Measurements from ENCODE around the gene PTPRN2.
"Not testable (repeated sequence)": the region's sequence is repeated elsewhere in the genome, so short reads cannot be mapped to it uniquely, and the experiment has no call there.

PTPRN2 gene

GRCh38 chr7:158530800-158531609 lies 56.6 kb downstream of the PTPRN2 start:
- DNase-seq: no peak

DNA sequence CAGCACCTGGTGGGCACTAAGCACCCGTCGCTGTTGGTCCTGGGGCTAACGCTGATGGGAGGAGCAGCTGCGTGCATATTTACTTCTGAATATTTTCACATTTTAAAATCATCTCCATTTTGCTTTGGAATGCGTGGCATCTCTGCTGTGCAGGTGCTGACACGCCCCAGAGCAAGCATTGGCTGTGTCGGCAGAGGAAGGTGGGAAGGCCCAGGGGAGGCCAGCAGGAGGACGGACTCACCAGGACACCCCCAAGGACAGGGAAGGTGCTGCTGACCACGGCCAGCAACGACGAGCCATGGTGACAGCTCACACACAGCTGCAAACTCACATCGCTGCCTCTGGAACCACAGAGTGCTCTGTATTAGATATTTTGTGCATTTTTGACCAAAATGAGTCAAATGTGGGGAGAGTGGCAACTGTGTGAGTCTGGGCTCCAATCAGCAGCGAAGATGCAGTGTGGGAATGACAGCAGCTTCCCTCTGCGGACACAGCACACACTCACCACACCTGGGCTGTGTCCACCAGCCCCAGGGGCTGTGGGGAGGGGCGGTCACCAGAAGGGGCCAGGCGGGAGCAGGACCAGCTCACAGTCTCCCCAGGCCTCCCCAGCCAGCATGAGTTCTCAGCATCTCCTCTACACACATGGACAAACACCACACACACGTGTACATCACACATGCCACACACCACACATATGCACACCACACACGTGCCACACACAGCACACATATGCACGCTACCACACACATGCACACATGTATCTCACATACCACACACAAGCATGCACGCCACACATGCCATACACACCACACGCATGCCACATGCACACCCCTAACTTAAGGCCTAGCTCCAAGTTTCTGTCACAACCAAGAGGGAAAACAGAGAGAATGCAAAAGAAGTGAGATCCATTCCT lies 58.2 kb downstream of the PTPRN2 start:
- no peak for DNase-seq

DNA sequence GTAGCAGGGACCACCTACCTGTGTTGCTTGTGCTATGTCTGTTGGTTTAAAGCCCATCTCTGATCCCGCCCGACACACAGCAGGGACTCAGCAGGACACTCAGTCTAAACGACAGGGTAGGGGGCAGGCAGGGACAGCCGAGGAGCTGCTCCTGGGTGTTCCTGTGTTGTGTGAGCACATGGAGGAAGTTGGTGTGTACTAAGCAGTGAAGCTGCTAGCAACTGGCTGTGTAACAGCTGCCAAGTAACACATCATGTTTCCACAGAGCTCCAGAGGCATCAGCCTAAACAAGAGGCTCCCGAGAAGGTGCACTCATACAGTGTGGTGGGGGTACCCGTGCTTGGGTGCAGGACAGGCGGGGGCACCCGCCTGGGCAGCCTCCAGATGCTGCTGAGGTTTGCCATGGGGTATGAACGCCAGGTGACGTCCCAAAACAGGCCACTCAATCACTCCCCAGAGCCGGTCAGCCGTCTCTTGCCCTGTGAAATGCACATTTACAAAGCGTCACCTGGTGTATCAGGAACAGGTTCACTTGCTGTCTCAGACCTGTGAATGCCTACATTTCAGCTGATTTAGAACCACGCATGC lies 59.6 kb downstream of the PTPRN2 start:
- no peak for DNase-seq

GRCh38 chr7:158527495-158527894 lies 60.1 kb downstream of the PTPRN2 start:
- DNase-seq: no peak

- no peak for DNase-seq
These were observed 60.6 kb downstream of the PTPRN2 start for GRCh38 chr7:158527038-158527437.

- no peak for DNase-seq
These were observed 61.1 kb downstream of the PTPRN2 start for GRCh38 chr7:158526531-158526930.

DNA sequence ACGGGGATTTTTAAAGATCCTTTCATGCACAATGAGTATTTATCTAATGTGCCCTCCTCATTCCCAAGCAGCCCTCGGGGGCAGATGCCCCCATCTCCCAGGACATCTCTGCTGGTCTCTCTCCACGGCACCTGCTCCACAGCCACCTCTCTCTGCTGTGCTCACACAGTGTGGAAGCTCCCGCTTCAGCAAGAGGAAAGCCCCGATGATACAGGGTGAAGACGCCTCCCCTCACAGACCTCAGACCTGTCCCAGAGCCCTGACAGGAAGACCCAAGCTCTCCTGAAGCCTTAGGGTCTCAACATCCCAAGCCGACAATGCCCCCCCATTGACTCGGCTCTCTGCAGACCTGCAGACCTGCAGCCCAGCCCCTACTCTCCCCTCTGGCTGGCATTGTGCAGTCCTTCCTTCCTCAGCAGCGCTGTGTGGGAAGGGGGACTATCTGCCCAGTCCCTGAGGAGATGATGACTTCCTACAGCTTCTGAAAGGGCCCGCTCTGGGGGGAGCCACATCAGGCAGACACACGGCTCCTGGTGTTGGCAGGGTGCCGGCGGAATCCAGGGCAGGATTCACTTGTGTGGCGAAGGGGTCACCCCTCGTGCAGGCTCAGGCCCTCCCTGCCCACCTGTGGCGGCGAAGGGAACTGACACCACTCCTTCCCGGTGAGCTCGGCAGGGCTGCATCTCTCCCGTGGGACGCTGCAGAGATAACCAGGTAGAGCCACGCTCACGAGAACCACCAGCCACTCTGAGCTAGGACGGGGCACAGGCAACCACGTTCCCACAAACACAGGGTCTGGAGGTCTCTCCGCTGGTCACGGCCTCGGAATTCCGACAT lies 61.8 kb downstream of the PTPRN2 start:
- DNase-seq: no peak

DNA sequence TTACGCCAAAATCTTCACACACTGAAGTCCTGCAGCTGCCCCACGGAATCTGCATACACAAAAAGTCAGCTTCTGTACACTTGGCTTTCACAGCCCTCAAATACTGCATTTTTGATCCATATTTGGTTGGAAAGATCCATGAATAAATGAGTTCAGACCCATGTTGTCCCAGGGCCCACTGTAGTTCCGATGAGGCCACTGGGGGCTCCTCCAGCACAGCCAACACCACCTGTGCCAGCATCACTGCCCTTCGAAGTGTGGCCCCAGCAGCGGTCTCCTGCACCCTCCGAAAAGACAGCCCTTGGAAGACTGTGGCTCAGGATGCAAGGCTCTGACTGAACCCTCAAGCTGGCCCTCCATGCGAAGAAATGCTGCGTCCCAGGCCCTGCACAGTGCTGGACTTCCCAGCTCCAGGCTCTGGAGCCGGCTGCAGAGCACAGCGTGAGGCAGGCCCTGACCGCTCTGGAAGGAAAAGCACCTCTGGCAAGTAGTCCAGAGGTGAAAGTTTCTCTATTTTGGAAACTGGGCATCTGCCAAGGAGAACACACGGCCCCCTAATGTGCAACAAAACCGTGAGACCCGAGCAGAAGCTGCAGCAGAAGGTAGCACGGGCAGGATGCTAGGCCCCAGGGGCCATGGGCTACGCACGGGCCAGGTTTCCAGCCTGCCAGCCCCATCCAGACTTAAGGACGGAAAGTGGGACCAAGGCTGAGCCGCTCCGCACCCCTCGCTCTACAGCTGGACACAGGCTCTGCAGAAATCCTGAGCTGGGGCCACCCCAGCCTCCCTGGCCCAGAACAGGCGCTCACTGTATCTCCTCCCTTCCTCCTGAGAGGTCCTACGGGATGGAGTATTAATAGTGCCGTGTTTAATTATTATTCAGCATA lies 62.6 kb downstream of the PTPRN2 start:
- no peak for DNase-seq

- DNase-seq: not testable (repeated sequence)
These were observed 63.3 kb downstream of the PTPRN2 start for GRCh38 chr7:158524286-158524685.

GRCh38 chr7:158523877-158524276 lies 63.7 kb downstream of the PTPRN2 start:
- not testable (repeated sequence) for DNase-seq

- not testable (repeated sequence) for DNase-seq
These were observed 64.3 kb downstream of the PTPRN2 start for GRCh38 chr7:158523165-158523856.

GRCh38 chr7:158521795-158522194 lies 65.8 kb downstream of the PTPRN2 start:
- DNase-seq: not testable (repeated sequence)

- DNase-seq: no peak
These were observed 66.8 kb downstream of the PTPRN2 start for GRCh38 chr7:158520825-158521224.

- DNase-seq: no peak
These were observed 67.9 kb downstream of the PTPRN2 start for GRCh38 chr7:158519633-158520174.

GRCh38 chr7:158518980-158519632 lies 68.5 kb downstream of the PTPRN2 start:
- DNase-seq: no peak

DNA sequence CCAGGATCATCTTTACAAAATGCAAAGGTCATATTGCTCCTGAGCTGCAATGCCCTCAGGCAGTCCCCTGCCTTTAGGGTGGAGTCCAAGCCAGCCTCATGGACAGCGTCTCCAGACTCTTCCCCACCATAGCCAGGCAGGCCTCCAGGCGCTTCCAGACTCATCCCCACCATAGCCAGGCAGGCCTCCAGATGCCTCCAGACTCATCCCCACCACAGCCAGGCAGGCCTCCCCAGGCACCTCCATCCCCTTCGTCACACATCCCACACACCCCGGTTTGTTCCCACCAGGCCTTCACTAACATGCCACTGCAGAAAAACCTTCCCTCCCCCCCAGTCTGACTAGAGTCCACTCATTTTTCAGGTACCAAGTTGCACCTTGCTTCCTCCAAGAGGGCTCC lies 70.1 kb downstream of the PTPRN2 start:
- no peak for DNase-seq

DNA sequence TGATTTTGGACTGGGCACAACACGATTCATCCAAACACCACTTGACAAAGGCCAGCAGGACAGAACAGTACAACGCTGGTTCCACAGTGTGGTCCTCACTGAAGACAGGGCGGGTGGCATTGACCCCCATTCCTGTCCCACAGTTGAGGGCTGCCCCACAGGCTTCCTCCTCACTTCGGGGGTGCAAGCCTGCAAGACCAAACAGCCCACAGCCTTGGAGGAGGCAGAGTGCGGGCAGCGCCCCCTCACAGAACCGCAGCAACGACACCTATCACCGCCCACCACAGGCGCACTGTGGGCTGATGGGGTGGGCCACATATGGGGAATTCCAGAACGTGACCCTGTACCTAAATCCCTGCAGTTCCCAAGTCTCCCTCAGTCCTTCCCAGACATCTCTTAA lies 70.6 kb downstream of the PTPRN2 start:
- DNase-seq: no peak

GRCh38 chr7:158516524-158516923 lies 71.1 kb downstream of the PTPRN2 start:
- DNase-seq: no peak

- DNase-seq: no peak
These were observed 74.8 kb downstream of the PTPRN2 start for GRCh38 chr7:158512869-158513268.

GRCh38 chr7:158512042-158512441 lies 75.6 kb downstream of the PTPRN2 start:
- DNase-seq: no peak

All from stimulated activated CD4-positive, alpha-beta T cell treated with anti-CD3 and anti-CD28 coated beads, Interleukin-15, amount 100 ng/mL, for 24 hours (primary cell).